CD14-positive monocyte (primary cell): ENCODE measurements around the gene G6PC3. TPM values are rescaled to one million over a fixed set of nuclear protein-coding genes. Genes with fewer than 3 reads are reported as not detected.

ENCODE experiments used
- DNase-seq, 3 donors: peaks; one replicate each; pipeline ENCODE4 v3.0.0-alpha.2; 2011 to 2022
- H2AFZ ChIP-seq: 2 replicates; pipeline ENCODE4 v1.6.0; 2012; ENCODE audit warnings: mild to moderate bottlenecking, low read depth, low read length, inconsistent platforms; ENCODE audit not compliant: insufficient read depth, poor library complexity, severe bottlenecking
- H3K27ac ChIP-seq, 2 donors: 1 replicate in 1 of 2; 2 replicates in 1 of 2; pipeline ENCODE4 v1.5.1; 2012 to 2013; ENCODE audit warnings: low read length in 2 of 2, control low read depth in 1 of 2, inconsistent platforms in 1 of 2, low read depth in 1 of 2, mild to moderate bottlenecking in 1 of 2
- H3K27me3 ChIP-seq, 2 donors: one replicate each; pipeline versions ENCODE4 v1.6.0 to v1.6.1; 2011 to 2013; ENCODE audit warnings: low read length in 2 of 2; ENCODE audit not compliant: control insufficient read depth in 2 of 2, insufficient read depth in 2 of 2
- H3K36me3 ChIP-seq, 2 donors: replicated peaks in 1 of 2; 1 replicate in 1 of 2; 2 replicates in 1 of 2; pipeline versions ENCODE4 v1.5.1 to v1.6.1; 2012 to 2013; ENCODE audit warnings: low read length in 2 of 2, control low read depth in 1 of 2, inconsistent platforms in 1 of 2, mild to moderate bottlenecking in 1 of 2; ENCODE audit not compliant: insufficient read depth in 2 of 2, control insufficient read depth in 1 of 2
- H3K4me1 ChIP-seq, 2 donors: 1 replicate in 1 of 2; 2 replicates in 1 of 2; pipeline versions ENCODE4 v1.5.1 to v1.6.1; 2012 to 2013; ENCODE audit warnings: low read length in 2 of 2, control low read depth in 1 of 2, inconsistent platforms in 1 of 2, mild to moderate bottlenecking in 1 of 2, moderate library complexity in 1 of 2; ENCODE audit not compliant: insufficient read depth in 2 of 2, control insufficient read depth in 1 of 2
- H3K4me2 ChIP-seq: replicated peaks from 2 replicates; pipeline ENCODE3; 2012; ENCODE audit warnings: low read length, moderate library complexity, mild to moderate bottlenecking; ENCODE audit not compliant: poor library complexity, severe bottlenecking; ENCODE audit errors: extremely low read depth
- H3K4me3 ChIP-seq, 3 experiments: fragments of 200-600 bp in 1 of 3; sonication (generic) in 1 of 3; replicated peaks in 1 of 3; 1 replicate in 2 of 3; 2 replicates in 1 of 3; pipeline ENCODE4 v1.5.1; 2011 to 2013; ENCODE audit warnings: low read length in 3 of 3, mild to moderate bottlenecking in 3 of 3, control low read depth in 2 of 3, low read depth in 2 of 3, inconsistent platforms in 1 of 3, moderate library complexity in 1 of 3
- H3K79me2 ChIP-seq: 2 replicates; pipeline ENCODE4 v1.6.0; 2012; ENCODE audit warnings: mild to moderate bottlenecking, control low read depth, inconsistent platforms, low read length, moderate library complexity; ENCODE audit not compliant: insufficient read depth
- H3K9ac ChIP-seq: 2 replicates; pipeline ENCODE4 v1.6.0; 2017; ENCODE audit warnings: low read length, mild to moderate bottlenecking; ENCODE audit not compliant: insufficient read depth, poor library complexity, severe bottlenecking
- H3K9me3 ChIP-seq, 2 donors: replicated peaks in 1 of 2; 1 replicate in 1 of 2; 2 replicates in 1 of 2; pipeline versions ENCODE4 v1.5.1 to v1.6.1; 2012 to 2013; ENCODE audit warnings: low read length in 2 of 2, control low read depth in 1 of 2; ENCODE audit not compliant: control insufficient read depth in 1 of 2, insufficient read depth in 1 of 2
- H4K20me1 ChIP-seq: 2 replicates; pipeline ENCODE4 v1.6.0; 2012; ENCODE audit warnings: mild to moderate bottlenecking, low read length, control low read depth, moderate library complexity; ENCODE audit not compliant: insufficient read depth
- H3K27ac Mint-ChIP-seq, 7 donors: one replicate each; pipeline ENCODE4 v1.8.0; 2020; ENCODE audit warnings: mild to moderate bottlenecking in 7 of 7, mixed read lengths in 7 of 7, moderate library complexity in 6 of 7, inconsistent platforms in 2 of 7
- H3K27me3 Mint-ChIP-seq, 3 donors: one replicate each; pipeline ENCODE4 v1.8.0; 2021 to 2022; ENCODE audit warnings: low read depth in 3 of 3, mild to moderate bottlenecking in 3 of 3, mixed read lengths in 3 of 3, moderate library complexity in 3 of 3, inconsistent platforms in 1 of 3
- H3K36me3 Mint-ChIP-seq, 2 donors: one replicate each; pipeline ENCODE4 v1.8.0; 2020; ENCODE audit warnings: mixed read lengths in 2 of 2, inconsistent platforms in 1 of 2, mild to moderate bottlenecking in 1 of 2
- H3K4me1 Mint-ChIP-seq: one replicate; pipeline ENCODE4 v1.8.0; 2020; ENCODE audit warnings: mild to moderate bottlenecking, mixed read lengths
- H3K4me3 Mint-ChIP-seq, 2 donors: one replicate each; pipeline ENCODE4 v1.8.0; 2020; ENCODE audit warnings: mild to moderate bottlenecking in 2 of 2, mixed read lengths in 2 of 2, moderate library complexity in 1 of 2
- H3K9me3 Mint-ChIP-seq, 7 donors: one replicate each; pipeline ENCODE4 v1.8.0; 2020 to 2022; ENCODE audit warnings: mixed read lengths in 7 of 7, mild to moderate bottlenecking in 6 of 7, moderate library complexity in 6 of 7, inconsistent platforms in 2 of 7
- CTCF ChIP-seq: fragments of 200-600 bp; IDR thresholded peaks from one replicate; pipeline ENCODE4 v1.8.0; 2022; ENCODE audit warnings: antibody characterized with exemption, mild to moderate bottlenecking
- WGBS: methylation state at CpG from one replicate; pipeline ENCODE4 v1.1.5; 2013; ENCODE audit warnings: missing lambda C conversion rate; ENCODE audit not compliant: insufficient coverage; 5-methylcytosine and 5-hydroxymethylcytosine counted together
- intact Hi-C, 2 donors: fragments of 100-400 bp; cut with micrococcal nuclease; formaldehyde crosslinking; loops; one replicate each; pipeline versions ENCODE4 v1.15.0 to v1.15.1; 2023
- polyA plus RNA-seq, 3 donors: library from polyadenylated mRNA; depleted of rRNA in 1 of 3; unstranded in 2 of 3; stranded (reverse) in 1 of 3; fragments of 300-500 nt in 2 of 3; fragments of >200 nt in 1 of 3; fragmentation: Illumina TruSeq in 2 of 3; gene quantifications; 1 replicate in 2 of 3; 2 replicates in 1 of 3; pipeline ENCODE4 v1.2.3, GENCODE V29; 2012 to 2021

G6PC3 gene
- polyA plus RNA-seq, 3 donors: 38.0 to 46.4 (median 42.4) TPM

DNA sequence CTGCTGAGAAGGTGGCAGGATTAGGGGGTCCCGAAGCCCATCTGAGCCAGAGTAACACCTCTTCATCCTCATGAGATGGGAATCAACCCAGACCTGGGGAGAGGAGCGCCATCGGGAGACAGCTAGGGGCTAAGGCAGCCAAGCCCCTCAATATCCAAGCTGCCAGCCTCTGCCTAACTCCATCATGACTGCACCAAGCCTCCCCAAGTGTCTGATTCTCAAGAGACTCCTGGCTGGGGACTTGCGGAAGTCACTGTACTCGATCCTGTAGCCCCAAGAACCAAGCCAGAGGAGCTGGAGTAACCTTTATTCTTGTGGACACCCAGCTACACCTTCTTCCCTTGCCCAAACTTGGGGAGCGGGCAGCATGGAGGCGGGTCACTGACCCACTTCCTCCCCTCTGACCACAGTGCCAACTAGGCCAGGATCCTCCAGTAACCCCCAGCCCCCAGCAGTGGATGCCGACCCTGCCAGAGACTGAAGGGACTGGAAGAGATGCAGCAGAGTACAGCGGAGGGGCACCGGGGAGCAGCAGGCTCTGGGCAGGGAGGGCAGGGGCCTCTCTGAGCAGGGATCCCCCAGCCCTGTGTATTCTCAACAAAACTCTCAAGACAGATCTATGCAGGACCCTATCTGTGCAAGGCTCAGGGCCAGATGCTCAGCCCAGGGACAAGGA, 39.6 kb downstream of the G6PC3 start:
- H3K4me3 Mint-ChIP-seq: peak overlapping the region; percentile 76 to 86
- no peak for TF ChIP-seq CTCF
- H3K36me3 ChIP-seq: peaks cover 21 to 38% of the 10 kb centered on the region in 2 donors
- H3K27ac Mint-ChIP-seq: peak overlapping the region in 2 of 7 donors; percentile 54 to 63
- peak overlapping the region; percentile 94 for H3K4me2 ChIP-seq
- H3K27ac ChIP-seq: peak overlapping the region in 1 of 2 donors; percentile 52
- H3K79me2 ChIP-seq: peaks cover 43% of the 10 kb centered on the region
- peak overlapping the region; percentile 57 for H3K9ac ChIP-seq
- intact Hi-C loops: no loop called here
- H3K4me3 ChIP-seq: peak overlapping the region; percentile 17 to 69 (median 39)
- no peaks in the 10 kb centered on the region for H3K9me3 ChIP-seq
- peaks cover 47% of the 10 kb centered on the region for H3K4me1 Mint-ChIP-seq
- DNase-seq: no peak
- H2AFZ ChIP-seq: no peak overlapping the region
- H3K27me3 ChIP-seq: no peaks in the 10 kb centered on the region
- peaks cover 33 to 48% of the 10 kb centered on the region in 2 donors for H3K36me3 Mint-ChIP-seq
- H4K20me1 ChIP-seq: peaks cover 96% of the 10 kb centered on the region
- peaks cover 39 to 50% of the 10 kb centered on the region in 2 donors for H3K4me1 ChIP-seq
- WGBS: 58% methylated on average over 9 of the region's 10 CpGs
- H3K9me3 Mint-ChIP-seq: no peaks in the 10 kb centered on the region
- peaks cover 0 to 2% (median 2%) of the 10 kb centered on the region in 3 donors for H3K27me3 Mint-ChIP-seq

GRCh38 chr17:44110823-44111633, 40.5 kb downstream of the G6PC3 start:
- H3K36me3 Mint-ChIP-seq: peaks cover 42 to 52% of the 10 kb centered on the region in 2 donors
- Histone ChIP-seq H2AFZ (no peak overlapping the region), H3K27me3 (no peaks in the 10 kb centered on the region), H3K9ac (peak overlapping the region; percentile 57), H3K79me2 (peaks cover 37% of the 10 kb centered on the region), H3K4me3 (peak overlapping the region; percentile 17 to 69 (median 39)), H3K4me1 (peaks cover 39 to 50% of the 10 kb centered on the region in 2 donors), H3K4me2 (peak overlapping the region; percentile 94), H3K27ac (peak overlapping the region; percentile 31 to 52), H4K20me1 (peaks cover 96% of the 10 kb centered on the region), H3K9me3 (no peaks in the 10 kb centered on the region), H3K36me3 (peaks cover 20 to 44% of the 10 kb centered on the region in 2 donors)
- peaks cover 0 to 2% (median 2%) of the 10 kb centered on the region in 3 donors for H3K27me3 Mint-ChIP-seq
- peak overlapping the region in 5 of 7 donors; percentile 30 to 77 (median 53) for H3K27ac Mint-ChIP-seq
- no peaks in the 10 kb centered on the region for H3K9me3 Mint-ChIP-seq
- intact Hi-C loops: no loop called here
- TF ChIP-seq CTCF: no peak
- under 1% methylated on average over 24 of the region's 28 CpGs for WGBS
- DNase-seq: peak; percentile 81 to 85 (median 83)
- H3K4me3 Mint-ChIP-seq: peak overlapping the region; percentile 76 to 86
- peaks cover 50% of the 10 kb centered on the region for H3K4me1 Mint-ChIP-seq
